Activated T-cell treated with anti-CD3 and anti-CD28 coated beads for 24 hours (primary cell): ENCODE data around the gene MYO7B.

Experiments
- DNase-seq: peaks from one replicate; pipeline ENCODE4 v3.0.0-alpha.2; 2020; ENCODE audit warnings: low read depth

The MYO7B gene

GRCh38 chr2:127535422-127535901 lies at the start of gene MYO7B:
TSS of gene MYO7B (plus strand) at chr2:127535683. CDS start at chr2:127559723, 24,040 bp downstream.
- DNase-seq = no peak

DNA sequence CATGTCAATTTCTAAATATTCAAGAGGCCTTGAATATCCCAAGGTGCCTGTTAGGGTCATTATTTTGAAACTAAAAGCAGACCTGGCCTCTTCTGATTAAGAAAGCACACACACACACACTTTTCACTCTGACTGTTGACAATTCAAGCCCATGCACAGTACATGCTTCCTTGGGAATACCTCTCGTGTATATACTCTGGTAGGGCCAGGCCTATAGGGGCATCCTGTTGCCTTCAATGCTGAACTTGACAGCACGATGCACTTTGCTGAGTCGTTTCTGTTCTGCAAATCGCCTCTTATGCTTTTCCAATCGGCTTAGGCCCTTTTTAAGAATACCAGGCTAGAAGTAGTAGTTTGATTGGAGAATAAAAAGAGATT lies 49.8 kb upstream of the MYO7B start:
- DNase-seq = no peak

GRCh38 chr2:127486247-127487058 lies 49.0 kb upstream of the MYO7B start:
- DNase-seq = no peak

DNA sequence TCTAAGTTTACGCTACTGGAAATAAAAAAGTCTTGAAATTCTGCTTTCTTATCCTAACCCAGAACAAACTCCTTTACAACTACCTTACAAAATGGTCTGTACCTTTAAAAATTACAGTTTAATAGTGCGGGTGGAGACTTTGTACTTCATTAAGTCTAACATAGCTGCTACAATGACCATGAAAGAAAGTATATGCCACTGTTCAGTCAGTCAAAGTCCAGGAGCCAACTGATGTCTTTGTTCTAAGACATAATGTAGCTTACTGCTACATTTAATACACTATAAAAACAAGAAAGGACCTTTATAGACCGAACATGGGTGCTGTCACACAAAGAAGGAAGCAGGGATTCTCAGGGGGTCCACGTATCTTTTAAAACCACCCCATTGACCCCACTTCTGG lies 45.2 kb upstream of the MYO7B start:
- no peak for DNase-seq

DNA sequence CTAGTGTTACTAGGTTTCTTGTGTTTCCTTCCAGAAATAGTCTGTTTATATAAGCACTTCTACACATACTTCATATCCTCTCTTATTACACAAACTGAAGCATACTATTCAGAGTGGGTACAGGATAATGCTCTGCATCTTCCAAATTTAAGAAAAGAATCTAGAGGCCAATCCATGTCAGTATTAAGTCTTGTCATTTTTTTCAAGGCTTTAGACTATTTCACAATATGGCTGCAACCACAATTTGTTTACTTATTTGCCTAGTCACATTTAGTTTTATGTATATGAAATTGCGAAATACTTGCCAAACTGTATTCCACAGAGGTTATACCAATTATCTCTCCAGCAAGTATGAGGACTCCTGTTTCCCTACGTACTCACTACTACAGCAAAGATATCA lies 37.1 kb upstream of the MYO7B start:
- DNase-seq = no peak

DNA sequence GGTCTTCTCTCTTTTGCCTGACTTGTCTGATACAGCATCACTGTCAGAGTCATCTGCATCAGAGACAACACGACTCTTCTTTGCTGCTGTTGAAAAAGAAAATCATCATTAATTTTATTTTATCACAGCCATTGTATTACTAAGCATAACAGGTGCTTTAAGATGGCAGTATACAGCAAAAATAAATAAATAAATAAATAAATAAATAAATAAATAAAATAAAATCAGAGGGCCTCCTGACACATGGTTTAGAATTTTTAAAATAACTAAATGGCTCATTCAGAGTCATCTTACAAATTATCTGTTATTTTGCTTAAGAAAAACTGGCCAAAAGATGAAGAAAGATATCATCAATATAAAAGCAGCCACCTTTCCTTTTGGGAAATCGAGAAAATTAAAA lies 32.0 kb upstream of the MYO7B start:
- DNase-seq = no peak

DNA sequence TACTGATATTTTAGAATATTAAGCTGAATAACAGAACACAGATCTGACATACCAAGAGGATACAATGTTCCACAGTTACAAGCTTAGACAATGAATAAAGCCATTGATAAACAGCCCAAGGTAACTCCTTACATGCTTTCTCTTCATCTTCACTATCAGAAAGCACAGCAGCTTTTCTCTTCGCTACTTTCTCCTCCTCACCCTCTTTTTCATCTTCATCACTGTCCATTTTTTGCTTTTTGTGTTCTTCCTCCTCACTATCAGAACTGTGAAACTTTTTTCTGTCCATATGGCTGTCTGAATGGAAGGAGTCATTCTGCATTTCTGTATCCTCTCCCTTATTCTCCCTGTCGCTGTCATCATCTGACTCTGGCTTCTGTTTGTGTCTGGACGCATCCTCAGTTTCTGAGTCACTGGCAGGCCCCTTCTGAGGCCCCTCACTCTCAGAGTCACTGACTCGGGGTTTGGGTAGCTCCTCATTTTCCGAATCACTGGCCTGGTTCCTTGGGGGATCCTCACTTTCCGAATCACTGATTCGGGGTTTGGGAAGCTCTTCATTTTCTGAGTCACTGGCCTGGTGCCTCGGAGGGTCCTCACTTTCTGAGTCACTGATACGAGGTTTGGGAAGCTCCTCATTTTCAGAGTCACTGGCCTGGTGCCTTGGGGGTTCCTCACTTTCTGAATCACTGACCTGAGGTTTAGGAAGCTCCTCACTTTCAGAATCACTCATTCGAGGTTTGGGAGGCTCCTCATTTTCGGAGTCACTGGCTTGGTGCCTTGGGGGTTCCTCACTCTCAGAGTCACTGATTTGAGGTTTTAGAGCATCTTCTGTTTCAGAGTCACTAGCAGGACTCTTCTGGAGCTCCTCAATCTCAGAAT lies 30.7 kb upstream of the MYO7B start:
- DNase-seq = no peak

- no peak for DNase-seq
Observed at GRCh38 chr2:127506510-127506909, 29.0 kb upstream of the MYO7B start.

DNA sequence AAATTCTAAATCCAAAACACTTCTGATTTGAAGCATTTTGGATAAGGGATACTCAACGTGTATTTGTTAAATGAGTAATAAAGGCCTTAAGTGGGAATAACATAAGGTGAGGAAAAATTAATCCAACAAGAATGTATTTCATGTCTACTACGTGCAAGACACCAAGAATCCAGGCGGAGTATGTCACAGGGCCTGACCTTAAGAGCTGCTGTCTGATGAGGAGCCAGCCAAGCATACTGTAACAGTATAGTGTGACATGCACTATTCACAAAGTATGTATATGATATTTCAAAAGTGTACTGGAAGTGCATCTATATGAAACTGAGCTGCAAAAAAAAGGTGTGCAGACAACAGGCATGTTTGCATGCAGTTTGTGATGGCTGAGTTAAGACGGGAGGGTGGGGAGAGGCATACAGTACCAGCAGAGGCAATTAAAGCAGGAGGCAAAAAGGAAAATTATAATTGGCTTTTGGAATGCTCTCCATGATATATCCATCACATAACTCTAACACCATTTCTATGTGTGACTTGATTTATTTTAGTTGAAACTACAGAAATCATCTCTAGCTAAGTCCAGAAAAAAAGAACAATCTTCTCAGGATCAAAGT lies 27.4 kb upstream of the MYO7B start:
- no peak for DNase-seq

- no peak for DNase-seq
Observed at GRCh38 chr2:127508631-127509034, 26.9 kb upstream of the MYO7B start.

DNA sequence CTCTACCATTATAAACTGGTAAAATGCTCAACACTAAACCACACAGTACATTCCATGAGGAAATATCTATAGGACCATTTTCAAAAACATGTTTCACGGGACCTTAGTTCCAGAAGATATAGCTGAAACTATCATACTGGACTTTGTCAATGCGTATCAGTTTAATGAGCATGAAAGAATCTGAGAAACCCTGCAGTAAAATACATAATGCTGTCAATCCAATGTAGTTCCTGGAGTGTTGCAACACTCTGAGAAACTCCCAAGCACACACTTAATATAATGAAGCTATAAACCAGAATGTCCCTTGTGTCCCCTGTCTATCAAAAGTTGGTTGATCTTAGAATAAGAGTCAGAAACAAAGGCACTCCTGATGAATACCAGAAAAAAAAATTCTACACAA lies 25.4 kb upstream of the MYO7B start:
- no peak for DNase-seq

DNA sequence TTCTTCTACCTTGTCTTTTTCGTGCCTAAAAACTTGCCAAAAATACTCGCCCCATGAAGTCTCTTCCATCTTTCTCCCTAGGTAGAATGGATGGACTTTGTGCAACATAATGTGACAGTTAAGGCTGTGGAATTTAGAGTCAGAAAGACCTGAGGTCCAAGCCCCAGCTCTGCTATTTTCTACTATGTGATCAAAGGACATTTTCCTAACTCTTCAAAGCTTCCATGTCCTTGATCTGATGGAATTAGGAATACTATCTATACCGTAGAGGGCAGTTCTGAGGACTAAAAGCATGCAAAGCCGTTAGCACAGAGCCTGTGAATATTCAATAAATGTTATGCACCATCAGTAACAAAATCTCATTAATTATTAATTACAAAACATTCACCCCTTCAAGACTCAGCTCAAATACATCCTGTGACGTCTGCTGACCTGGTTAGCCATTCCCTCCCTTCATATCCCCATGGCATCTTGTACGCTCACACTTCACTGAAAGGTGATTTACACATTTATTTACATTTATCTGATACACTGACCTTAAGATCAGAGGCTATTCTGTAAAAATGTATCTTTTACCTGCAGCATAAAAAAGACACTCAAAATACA lies 24.3 kb upstream of the MYO7B start:
- no peak for DNase-seq

- no peak for DNase-seq
Observed at GRCh38 chr2:127511917-127512316, 23.6 kb upstream of the MYO7B start.

DNA sequence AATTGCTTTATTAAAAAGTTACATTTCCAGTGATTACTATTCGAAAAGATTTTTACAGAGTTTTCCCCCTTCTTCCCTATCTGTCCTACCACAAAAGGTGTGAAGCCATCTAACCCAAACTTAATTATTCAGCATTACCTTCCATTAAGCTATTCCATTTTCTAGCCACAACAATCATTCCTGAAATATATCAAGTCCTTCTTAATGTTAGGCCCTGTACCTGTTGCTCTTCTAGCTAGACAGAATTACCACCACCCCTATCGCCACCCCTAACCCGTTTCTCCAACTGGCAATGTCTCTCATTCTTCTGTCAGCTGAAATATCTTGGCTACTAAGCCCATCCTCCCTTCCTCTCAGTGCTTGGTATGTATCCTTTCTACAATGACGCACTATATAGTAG lies 23.1 kb upstream of the MYO7B start:
- no peak for DNase-seq

GRCh38 chr2:127514076-127514475 lies 21.4 kb upstream of the MYO7B start:
- DNase-seq = no peak

DNA sequence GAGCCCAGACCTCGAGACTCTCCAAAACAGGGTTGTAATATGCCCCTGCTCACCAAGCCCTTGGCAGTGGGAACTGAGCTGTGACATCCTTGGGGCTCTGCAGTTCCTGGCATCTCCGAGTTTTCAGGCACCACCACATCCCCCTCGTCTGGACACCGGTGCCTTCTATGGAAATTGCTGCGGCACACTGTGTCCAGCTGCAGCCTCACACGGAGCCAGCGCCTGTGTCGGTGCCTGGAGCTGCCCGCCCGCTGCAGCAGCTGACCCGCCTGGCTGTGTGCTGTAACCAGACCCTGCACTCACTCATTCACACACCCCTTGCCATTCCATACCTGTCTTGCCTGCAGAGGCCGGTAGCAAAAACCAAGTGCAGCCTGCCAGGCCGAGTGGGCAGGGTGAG lies 21.0 kb upstream of the MYO7B start:
- DNase-seq = no peak

GRCh38 chr2:127515383-127515915 lies 20.0 kb upstream of the MYO7B start:
- no peak for DNase-seq

DNA sequence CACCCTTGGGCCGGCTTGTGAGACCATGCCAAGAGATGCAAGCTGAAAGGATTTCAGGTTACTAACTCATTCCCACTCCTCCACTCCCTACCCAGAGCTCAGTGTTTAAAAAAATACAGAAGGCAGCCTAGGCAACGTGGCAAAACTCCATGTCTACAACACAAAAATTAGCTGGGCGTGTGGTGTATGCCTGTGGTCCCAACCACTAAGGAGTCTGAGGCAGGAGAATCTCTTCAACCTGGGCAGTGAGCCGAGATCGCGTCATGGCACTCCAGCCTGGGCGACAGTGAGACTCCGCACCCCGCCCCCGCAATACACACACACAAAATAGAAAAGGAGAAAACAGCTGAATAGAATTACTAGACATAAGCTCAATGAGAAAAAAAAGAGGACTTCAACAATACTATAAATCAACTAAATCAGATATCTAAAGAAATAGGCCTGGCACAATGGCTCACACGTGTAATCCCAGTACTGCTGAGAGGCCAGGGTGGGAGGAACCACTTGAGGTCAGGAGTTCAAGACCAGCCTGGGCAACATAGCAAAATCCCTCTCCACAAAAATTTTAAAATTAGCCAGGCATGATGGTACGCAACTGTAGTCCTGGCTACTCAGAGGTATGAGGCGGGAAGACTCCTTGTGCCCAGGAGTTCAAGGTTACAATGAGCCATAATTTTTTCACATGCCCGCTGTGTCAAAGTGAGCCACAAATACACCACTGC lies 19.3 kb upstream of the MYO7B start:
- DNase-seq = no peak

GRCh38 chr2:127517465-127517864 lies 18.0 kb upstream of the MYO7B start:
- DNase-seq = no peak

DNA sequence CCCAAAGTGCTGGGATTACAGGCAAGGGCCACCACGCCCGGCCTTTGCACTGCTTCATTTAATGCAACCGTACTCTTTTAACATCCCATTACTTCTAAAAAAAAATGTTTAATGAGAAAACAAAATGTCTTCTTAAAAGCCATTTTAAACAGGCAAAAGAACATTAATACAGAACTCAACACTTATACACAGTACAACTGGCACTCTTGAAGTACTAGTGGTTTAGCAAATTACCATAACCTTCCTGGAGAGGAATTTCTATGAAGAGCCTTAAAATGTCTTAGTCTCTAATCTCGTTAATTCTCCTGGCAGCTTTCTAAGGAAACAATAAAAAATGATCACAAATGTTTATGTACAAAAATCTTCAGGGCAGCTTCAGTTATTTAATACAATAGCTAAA lies 15.1 kb upstream of the MYO7B start:
- DNase-seq = no peak

DNA sequence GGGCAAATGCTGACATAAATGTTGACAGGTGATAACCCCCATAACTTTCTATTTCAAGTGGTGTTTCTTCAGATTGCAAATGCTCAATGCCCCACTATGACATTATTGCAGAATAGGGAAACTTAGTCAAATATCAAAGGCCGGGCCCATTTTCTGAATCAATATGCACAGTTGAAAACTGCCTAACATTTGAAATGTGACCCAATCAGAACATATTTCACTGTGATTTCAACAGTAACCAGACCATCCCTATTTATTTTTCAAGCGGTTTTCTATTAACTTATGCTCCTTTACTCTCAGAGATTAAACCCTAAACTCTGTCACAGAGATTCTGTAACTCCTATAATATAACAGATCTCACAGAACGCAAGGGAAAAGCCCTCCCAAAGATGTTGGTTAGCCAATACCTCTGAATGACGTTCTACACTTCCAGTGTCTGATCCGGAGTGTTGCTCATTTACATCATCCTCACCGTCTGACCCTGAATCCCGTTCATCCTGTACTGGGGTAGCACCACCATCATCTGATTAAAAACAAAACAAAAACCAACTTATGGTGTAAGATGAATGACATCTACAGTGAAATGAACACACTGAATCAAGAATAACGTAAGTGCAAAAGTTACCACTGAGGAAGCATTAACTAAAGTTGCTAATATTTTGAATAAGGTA lies 12.1 kb upstream of the MYO7B start:
- no peak for DNase-seq
